Right kidney (tissue), 1 donor: Measurements from ENCODE around the gene FAM120A.
A peak's percentile ranks its signal among the peaks of the same experiment; 100 is the strongest.

Source experiments
- DNase-seq: peaks from one replicate; pipeline ENCODE4 v3.0.0-alpha.2; 2016

FAM120A gene

DNA sequence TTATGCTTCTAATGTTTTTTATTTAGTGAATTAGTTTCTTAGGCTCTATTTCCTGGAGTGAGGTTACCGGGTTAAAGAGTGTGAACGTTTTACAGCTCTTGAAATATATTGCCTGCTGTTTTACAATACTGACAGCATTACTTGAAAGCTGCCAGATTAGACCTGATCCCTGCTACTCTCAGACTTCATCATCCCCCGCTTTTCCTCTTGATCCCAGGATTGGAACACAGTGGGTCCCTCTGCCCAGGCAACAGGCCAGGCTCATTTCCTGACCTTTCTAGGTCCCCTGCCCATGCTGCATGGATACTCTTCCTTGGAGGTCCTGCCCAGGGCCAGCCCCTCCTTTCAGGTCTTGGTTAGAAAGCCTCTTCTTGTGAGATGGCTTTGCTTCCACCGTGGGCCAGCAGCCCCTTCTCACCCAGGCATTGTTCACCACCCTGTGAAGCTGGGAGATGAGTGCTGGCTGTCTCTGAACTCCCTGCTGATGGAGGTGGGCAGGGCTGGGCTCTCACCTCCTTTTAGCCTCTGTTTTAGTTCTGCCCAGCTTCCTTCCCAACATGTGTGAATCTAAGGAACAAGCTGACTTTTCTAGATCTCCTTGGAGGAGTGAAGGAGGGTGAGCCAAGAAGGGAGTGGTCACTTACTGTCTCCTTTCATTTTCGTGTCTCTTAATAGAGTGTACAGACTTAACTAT lies 17.4 kb downstream of the FAM120A start:
- peak; percentile 35 for DNase-seq

DNA sequence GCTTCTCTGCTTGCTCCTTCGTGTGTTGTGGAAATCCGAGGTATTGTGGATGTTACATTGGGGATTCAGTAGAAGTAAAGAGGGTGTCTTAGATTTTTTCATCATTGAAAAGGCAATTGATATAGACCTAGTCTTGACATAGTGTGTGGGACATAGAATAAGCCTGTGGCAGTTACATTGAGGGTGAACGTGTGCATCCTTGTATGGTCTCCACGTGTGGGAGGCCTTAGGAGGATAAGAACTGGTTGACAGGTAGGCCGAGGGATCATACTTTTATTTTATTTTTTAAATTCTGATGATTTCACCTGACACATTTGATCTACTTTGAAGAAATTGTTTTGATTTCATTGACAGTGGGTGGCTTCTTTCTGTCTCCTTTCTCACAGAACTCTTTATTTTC lies 18.9 kb downstream of the FAM120A start:
- no peak for DNase-seq

DNA sequence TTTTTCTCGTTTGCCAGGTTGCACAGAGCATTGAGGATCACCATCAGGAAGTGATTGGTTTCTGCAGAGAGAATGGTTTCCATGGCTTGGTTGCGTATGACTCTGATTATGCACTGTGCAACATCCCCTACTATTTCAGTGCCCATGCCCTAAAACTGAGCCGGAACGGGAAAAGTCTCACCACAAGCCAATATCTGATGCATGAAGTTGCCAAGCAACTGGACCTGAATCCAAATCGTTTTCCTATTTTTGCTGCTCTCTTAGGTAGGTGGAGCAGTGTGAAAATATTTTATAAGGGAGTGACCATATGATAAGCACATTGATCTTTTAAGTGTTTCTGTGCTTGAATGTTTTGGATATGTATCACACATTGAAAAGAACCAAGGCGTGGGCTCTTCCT lies 19.6 kb downstream of the FAM120A start:
- no peak for DNase-seq

DNA sequence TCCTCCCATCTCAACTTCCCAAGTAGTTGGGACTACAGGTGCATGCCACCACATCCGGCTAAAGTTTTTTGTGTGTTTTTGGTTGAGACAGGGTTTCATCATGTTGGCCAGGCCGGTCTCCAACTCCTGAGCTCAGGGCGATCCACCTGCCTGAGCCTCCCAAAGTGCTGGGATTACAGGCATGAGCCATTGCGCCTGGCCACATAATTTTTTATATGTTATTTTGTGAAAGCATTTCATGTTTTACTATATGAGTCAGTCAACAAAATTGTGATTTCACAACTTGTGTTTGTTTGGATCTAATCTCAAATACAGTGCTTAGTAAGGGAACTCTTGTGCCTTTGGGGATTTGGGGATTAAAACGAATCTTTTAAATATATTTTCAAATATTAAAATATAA lies 21.9 kb downstream of the FAM120A start:
- no peak for DNase-seq

DNA sequence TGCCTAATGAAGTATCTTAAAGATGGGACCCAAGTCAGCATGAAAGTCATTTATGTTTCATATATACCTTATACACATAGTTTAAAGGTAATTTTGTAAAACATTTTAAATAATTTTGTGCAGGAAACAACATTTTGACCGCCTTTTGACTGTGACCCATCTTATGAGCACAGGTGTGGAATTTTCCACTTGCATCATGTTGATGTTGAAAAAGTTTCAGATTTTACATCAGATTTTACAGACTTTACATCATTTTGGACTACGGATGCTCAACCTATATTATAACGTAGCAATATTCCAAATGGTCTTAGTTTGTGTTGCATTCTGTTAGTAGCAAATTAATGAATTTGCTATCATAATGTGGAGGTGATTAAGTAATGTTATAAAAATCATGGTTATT lies 23.6 kb downstream of the FAM120A start:
- no peak for DNase-seq

DNA sequence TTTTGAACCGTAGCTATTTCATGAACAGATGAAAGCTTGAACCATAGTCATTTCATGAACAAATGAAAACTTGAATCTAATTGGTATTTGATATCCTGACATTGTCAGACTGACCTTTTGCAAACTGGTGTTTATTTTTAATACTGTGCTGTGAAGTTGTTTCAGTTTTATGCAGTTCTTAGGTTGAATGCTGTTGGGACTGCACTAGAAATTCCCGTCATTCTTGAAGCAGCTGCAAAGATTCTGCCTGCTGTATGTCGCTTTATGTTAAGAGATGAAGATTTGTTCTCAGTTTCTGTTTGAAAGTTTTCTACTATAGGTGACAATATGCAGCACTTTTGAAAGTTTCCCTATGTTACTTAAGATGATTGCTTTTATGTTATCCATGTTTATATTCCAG lies 24.4 kb downstream of the FAM120A start:
- DNase-seq, result no peak

DNA sequence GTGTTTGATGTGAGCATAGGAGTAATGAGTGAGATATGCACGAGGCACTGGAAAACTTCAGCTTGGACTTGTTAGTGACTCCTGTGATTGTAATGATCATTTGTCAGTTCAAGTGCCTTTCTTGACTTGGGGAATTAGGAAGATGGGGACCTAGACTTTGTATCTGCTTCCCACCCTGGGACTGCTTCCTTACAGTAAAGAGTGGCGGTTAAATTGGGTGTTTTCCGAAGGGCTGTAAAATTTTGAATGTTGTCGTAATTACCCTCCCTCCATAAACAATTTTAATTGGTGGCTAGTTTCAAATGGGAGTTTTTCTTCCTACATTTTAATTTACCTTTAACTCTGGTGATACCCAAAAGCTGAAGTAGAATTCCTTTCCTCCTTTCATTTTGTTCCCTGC lies 25.4 kb downstream of the FAM120A start:
- DNase-seq, result no peak

DNA sequence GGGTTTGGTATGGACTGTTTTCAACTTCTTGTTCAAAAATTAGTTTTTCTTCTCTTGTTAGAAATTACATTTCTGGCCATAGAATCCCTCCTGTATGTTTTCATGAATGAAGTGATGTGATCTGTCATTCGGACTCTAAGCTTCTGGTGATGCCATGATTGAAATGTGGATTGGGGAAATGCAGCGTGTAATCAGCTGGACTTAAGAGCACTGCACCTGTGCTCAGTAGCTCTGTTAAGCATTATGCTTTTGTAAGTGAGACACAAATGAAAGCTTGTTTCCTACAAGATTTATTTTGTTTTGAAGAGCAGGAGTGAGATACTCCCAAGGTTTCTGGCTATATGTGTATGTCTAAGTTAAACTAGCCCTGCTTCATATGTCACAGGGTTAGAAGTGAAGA lies 25.9 kb downstream of the FAM120A start:
- DNase-seq, result no peak

DNA sequence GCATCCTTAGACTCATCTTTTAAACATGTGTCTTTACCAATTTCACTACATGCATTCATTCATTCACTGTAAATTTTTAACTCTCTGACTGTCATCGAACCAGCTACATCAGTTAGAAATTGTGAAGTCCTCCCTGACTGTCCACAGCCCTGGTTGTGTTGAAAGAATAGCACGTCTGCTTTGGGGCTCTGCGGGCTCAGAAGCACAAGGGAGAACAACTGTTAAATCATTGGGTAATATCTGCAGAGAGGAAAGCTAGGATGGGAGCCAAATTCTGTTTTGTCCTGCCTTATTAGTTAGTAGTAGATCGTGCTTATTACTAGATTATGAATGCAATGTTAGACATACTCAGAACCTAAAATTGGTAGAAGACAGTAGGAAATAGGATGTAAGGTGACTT lies 28.2 kb downstream of the FAM120A start:
- DNase-seq, result no peak

DNA sequence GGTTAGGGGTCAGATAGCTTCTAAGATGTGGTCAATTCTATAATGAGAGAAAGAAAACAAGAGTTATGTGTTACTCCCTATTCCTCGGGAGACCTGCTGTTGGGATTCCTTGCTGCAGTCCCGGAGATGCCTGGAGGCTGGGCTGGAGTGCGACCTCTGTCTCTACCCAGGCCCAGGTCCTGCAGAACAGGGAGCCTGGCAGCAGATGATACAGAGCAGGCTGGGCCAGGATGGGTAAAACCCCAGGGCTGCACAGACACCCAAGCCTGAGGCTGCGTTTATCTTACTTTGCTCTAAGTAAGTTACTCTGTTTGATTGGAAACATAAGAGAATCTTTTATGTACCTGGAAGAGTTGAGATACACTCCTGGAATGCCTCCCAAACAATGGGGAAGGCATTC lies 28.8 kb downstream of the FAM120A start:
- DNase-seq, result no peak

DNA sequence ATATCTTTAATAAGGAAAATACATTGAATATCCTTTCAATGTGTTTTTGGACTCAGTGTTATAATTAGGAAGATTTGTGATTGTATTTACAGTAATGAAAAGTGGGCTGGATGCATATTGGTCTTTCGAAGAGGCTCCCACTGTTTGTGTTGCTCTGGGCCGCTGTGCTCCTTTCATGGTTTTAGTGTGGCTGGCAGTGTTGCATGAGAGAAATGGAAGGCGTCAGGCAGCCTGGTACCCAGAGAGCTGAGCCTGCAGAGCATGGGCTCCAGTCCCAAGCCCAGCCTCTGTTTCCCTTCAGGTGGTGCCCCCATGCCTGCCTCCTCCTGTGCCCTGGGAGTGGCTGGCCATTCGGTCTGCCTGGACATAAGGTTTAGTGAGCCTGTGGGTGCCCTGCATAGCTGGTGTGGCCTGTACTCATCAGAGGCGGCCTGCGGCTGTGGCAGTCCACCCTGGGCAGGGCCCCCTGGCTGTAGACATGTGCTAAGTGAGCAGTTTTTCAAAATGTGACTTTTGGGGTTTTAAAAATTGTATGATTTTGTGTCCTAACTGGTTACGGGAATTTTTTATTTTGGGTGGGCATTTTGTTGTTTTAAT lies 29.3 kb downstream of the FAM120A start:
- DNase-seq, result no peak

DNA sequence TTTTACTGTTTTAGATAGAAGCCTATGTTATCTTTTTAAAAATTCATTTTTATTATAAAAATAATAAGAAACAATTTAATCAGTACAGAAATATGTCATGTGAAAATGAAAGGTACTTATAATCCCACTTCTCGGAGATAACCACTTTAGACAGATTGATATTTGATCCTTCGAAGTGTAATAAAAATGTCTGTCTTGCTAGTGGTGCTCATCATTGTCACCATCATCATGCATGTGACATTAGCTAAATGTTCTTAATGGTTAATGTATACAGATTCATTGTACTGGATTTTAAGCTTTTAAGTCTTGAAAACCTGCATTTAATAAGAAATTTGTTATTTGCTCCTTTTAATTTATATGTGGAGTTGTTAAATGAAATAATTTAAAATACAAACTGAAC lies 32.0 kb downstream of the FAM120A start:
- DNase-seq, result no peak

DNA sequence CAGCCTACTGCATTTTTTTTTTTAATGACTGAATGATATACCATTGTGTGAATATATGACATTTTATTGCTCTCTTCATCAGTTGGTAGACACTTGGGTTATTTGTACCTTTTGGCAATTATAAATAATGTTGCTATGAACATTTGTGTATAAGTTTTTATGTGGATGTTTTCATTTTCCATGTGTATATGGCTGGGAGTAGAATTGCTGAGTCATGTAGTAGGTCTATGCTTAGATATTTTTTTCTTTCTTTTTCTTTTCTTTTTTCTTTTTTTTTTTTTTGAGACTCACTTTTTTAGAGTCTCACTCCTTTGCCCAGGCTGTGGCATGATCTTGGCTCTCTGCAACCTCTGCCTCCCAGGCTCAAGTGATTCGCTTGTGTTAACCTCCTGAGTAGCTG lies 34.8 kb downstream of the FAM120A start:
- no peak for DNase-seq

DNA sequence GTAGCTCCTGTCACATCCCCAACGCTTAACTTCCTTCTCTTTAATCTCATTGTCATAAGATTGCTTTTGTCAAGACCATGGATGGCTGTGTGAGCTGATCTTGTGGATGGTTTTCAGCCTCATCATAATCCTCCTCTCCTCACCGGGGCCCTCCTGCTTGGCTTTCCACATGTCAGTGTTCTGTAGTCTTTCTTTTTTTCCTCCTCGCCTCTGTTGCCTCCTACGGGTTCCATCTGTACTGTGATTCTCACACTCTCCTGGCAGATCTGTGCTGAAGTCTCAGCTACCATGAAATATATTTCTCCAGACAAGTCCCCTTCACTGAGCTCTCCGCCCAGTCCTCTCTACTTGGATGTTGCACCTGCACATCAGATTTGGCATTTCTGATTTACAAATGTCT lies 36.8 kb downstream of the FAM120A start:
- no peak for DNase-seq

DNA sequence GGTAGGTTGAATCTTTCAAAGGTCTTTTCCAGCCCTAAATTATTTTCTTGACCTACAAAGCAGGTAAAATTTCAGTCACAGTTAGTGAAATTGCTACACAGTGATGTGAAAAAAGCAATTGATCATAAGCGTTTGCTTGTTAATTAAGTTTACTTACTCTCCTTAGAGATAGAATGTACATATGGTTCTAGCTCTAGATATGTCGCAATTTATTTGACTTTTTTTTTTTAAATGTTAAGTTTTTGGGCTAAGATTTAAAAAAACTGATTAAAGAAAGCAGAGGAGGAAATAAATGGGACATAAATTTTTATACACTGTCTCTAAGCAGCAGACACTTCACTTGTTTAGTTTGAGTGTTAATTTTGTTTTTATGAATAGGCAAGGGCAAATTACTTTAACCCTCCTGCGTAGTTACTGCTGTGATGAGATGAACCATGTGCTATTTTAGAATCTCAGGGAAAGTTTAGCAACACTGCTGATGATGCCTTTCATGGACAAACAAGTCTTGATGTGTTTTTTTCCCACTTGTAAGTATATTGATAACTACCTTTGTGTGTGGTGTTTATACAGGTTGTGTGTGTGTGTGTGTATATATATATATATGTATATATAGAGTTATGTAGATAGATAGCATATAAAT lies 40.2 kb downstream of the FAM120A start:
- DNase-seq, result no peak

DNA sequence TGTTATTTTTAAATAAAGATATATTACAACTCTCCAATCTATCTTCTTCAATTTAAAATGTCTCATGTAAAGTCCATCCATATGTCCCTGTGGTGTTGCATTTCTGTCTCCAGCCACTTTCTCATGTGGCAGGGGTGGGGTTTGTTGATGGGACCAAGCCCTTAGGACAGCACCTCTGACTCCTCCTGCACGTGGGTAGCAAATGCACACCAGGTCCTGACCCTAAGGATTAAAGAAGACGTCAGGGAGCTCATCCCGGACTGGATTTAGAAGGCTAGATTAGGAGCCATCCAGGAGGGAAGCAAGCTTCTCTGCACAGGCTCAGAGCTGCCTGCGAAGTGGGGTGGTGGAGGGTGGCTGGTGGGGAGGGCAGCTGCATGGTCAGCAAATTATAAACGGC lies 40.8 kb downstream of the FAM120A start:
- DNase-seq, result no peak

DNA sequence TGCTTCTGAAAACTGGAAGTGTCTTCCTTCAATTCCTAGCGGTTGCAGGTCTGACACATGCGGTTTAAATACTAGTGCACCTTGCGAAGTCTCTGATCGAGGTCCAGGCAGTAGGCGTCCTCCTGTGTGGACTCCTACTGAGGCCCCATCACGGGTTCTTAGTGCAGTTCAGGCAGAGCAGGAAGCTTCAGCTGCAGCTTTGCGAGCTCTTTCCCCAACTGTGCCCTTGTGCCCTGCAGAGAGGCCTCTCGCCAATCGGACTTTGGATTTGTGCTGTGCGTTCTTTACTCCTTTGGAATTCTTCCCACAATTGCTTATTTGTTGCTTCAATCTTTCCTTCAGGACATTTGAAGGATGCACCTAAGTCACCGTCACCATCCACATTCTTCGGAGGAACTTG lies 42.5 kb downstream of the FAM120A start:
- no peak for DNase-seq

DNA sequence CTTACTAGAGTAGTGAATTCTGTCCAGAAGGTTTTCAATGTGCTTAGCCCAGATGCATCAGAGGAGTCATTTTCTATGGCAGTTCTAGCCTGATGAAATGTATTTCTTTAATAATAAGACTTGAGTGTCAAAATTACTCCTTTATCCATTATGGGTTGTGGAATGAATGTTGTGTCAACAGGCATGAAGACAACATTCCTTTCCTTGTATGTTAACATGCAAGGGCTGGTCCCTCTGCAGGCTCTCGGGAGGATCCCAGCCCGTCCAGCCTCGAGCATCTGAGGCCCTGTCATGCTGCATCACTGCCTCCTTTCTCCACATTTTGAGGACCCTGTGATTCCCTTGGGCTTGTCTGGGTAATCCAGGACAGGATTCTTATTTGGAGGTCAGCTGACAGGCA lies 44.8 kb downstream of the FAM120A start:
- no peak for DNase-seq

DNA sequence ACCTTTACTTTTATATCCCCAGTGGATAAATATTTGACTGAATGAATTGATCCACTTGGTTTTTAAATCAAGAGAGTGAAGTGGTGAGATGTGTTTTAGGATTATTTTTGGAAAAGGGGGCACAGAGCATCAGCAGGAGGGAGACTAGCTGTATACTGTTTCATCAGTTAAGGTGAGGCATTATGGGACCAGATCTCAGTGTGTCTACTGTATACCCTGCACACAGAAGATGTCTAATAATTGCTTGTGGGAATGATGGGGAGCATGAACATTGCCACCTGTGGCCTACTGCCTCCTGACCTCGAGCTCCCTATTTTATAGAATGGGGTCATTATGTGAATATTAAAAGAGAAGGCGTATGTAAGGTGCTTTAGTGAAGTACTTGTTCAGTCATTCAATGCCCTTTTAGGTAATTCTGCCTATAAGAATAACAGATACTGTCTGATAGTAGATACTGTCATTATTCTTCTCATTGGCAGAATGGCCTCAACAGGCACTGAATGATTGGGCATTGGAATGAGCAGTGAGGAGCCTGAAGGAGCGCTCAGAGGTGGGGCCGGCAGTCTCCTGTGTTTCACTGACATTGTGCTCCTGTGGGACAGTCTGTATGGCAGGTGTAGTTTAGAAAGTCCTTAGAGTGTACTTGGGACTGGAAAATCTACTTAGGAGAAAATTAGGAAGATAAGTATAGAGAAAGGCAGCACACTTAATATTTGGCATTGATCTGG lies 49.2 kb downstream of the FAM120A start:
- no peak for DNase-seq

DNA sequence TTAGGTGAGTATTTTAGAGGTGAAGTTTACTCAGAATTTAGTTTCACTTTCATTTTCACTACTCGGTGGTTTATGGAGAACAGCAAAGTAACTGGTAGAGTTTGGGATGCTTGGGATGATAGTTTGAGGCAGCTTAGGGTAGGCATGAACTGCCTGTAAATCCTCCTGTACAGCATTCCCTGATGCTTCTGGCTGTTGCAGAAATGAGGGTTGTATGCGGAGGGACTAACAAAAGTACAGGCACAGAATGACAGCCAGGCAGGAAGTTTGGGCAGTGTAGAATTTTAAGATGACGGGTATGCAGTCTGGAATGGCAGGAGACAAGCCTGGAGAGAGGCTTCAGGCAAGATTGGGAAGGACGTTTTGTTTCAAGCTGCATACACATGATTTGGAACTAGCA lies 49.9 kb downstream of the FAM120A start:
- no peak for DNase-seq

DNA sequence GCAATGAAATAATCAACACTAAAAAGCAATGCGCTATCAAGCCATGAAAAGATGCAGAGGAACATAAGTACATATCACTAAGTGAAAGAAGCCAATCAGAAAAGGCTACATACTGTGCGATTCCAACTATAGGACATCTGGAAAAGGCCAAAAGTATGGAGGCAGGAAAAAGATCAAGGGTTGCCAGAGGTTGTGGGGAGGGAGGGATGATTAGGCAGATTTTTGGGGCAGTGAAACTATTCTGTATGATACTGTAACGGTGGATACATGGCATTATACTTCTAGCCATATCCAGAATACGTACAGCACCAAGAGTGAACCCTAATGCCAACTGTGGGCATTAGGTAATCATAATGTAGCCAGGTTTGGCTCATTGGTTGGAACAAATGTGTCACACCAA lies 51.9 kb downstream of the FAM120A start:
- no peak for DNase-seq

DNA sequence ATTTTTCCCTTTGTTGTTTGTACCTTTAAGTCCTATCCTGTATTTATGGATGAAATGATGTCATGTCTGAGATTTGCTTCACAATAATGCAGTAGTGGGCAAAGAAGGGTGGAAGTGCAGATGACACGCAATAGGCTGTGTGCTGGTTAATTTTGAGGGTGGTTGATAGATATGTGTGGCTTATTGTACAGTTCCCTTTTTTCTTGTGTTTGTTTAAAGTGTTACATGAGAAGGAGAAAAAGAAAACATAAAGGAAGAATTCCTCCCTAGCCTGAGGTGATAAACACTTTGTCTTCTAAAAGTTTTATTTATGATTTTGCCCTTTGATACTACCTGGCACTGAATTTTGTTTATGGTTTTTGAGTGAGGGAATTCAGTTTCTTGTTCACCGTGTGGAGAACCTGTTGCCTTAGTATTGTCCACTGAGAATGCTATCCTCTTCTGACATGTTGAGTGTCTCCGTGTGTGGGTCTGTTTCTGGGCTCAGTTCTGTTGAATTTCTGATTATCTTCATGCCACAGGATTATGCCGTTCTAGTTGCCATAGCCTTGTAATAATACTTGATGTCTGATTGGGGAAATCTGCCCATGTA lies 54.2 kb downstream of the FAM120A start:
- DNase-seq, result no peak

DNA sequence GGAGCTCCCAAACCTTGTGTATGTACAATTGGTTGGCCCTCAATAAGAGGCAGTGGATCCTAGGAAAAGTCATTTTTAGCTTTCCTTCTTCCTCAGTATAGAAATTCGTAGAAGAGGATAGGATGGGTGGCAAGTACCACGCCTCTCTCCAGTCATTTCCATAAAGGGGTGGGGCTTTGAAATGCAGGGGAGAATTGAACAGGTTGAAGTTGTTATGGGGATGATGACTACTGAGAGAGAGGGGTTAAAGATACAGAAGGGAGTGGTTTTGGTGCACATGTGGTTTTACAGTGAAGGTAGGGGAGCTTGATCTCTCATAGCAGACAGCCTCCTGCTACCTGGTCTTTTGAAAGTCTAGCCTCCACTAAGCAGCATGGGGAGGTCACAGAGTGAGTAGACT lies 56.3 kb downstream of the FAM120A start:
- DNase-seq, result no peak
